ENCODE data around the gene TNFSF8.

The TNFSF8 gene

DNA sequence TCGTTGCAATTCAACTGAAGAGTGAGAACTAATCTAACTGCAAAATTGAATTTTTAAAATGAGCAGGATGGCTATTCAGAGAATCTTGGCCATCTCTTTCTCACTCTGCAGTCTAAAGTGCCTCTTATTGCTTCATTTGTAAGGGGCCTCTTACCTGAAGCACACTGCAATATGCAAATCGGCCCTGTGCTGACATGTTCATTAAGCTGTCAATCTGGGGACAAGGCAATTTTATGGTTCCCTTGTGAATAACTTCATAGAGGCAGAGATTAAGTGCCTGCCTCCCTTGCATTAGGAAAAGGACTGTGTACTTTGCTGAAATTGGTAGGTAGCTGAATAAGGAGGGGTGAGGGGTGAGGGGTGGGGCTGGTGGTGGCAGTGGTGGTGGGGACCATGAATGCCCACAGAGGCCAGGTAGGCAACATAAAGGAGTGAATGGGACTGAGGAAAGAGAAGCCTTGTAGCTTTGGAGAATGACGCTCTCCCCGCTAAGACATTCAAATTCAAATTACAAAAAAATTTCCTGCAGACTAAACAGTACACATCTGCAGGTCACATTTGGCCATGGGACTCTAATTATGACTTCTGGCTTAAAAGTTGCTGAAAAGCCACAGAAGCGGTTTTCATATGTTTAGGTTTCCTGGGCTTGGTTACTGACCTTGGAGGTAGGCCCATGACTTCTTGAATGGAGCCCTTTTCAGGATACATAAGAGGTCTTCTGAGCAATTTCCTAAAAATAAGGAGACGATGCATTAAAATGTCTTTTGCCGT, 25.0 kb downstream of the TNFSF8 start:
- DNase-seq (ENCODE audit: low spot score): no peak

DNA sequence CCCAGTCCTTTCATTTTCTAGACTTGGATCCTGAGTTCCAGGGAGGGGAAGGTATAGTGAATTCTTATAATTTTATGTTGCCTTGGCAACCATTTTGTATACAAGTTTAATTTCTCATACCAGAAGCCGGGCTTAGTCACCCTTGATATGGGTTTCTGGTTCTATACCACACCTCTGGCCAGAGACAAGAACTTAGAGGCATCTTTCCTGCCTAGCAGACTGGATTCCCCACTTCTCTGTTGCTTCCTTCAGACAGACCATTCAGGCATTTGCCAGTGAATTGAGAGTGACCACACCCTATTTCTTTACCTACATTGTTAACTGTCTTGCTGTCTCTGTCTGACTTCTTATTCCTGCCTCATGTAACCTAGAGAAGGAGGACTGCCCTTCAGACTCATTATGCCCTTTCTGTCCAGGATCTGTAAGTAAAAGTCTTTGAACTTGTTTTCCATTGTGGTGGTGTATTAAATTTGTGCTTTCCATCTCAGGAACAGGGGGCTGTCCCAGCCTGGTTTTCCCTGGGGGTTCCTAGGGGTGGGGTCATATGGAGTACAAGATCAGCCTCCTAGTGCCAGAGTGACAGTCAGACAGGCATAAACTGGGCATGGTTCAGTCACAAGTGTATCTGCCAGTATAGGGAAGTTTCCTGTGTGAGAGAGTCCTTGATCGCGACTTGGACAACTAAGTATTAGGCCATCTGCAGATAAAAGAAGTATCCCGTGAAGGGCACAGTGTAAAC, 27.4 kb downstream of the TNFSF8 start:
- DNase-seq (ENCODE audit: low spot score): no peak

GRCh38 chr9:114900942-114901802, 29.2 kb downstream of the TNFSF8 start:
- no peak for DNase-seq (ENCODE audit: low spot score)

GRCh38 chr9:114899995-114900394, 30.4 kb downstream of the TNFSF8 start:
- no peak for DNase-seq (ENCODE audit: low spot score)

DNA sequence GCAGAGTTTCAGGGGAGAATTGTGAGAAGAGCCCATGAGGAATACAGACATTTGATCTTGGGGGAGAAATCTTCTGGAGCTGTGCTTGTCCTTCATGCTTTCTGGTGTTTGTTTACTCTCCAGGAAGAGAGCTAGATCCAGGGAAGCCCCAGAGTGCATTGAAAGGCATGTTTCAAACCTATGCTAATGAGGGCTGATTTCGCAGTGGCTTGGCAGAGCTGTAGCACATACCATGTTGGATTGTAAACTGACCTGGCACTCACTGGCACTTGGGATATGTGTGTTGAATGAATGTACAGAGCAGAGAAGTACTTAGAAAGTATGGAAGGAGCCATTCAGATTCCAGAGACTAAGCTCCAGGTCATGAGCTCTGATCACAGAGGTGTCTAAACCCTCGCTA, 30.9 kb downstream of the TNFSF8 start:
- DNase-seq (ENCODE audit: low spot score): no peak

- no peak for DNase-seq (ENCODE audit: low spot score)
Measured at GRCh38 chr9:114898741-114899140, 31.6 kb downstream of the TNFSF8 start.

GRCh38 chr9:114897196-114897595, 33.2 kb downstream of the TNFSF8 start:
- DNase-seq (ENCODE audit: low spot score): no peak

DNA sequence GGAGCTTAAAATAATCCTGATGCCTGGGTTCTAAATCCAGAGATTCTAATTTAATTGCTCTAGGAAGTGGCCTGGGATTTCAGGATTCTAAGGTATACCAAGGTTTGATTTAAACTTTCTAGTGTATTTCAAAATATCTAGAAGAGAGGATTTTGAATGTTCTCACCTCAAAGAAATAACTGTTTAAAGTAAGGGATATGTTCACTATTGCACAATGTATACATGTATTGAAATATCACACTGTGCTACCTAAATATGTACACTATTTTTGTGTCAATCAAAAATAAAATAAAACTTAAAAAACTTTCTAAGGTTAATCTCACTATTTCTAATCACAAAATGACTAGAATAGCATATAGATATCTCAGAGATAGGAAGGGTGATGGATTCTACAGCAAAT, 34.0 kb downstream of the TNFSF8 start:
- no peak for DNase-seq (ENCODE audit: low spot score)

DNA sequence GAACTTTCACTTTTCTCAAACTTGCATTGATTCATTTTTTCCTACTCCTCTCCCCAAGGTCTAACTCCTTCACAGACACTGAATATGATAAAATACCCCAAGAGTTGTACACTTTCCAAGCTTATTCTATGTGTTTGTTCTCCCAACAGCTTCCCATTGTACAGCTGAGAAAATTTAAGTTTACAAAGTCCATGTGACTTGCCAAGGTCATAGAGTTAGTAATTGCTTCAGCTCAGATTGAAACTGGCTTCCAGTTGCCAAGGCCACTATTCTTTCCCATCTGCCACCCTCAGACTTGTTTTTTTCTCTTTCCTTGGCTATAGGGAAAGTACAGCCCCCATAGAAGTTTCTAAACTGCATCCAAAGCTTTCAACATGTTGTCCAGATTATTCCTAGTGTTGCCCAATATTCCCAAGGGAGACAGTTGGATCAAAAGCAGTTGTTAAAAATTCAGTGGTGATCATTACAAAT, 34.8 kb downstream of the TNFSF8 start:
- DNase-seq (ENCODE audit: low spot score): no peak

DNA sequence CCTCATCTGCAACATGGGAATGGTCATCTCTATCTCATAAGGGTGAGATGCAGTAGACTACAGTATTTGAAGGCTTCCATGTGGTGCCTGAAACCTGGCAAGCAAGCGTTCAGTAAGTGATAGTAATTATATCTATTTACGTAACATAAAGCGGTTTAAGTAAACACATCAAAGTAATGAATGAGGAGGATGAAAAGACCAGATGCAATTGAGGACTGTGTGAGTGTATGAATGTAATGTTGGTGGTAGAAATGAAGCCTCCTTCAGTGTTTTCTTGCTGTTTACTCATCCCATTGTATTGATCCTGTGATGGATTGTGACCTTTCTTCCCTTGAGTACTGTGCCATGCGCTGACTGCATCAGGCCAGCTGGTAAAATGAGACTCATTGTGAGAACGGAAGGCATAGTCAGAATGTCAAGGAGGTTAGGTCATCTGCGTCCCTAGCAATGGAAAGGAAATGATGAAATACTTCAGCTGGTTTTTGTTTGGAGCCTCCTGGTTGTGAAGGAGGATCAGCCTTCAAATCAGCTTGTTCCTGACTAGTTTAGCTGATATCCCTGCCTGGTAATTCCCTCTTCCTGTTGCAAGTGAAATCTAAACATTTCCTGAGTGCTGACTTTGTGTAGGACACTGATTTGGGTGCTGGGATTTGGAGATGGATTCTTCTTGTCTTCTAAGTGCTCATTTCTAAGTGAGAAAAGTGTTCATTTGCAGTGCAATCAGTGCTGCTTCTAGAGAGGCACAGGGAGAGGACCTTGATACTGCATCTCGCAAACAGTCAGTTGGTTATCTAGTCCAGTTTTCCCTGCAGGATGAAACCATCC, 35.6 kb downstream of the TNFSF8 start:
- DNase-seq (ENCODE audit: low spot score): no peak

DNA sequence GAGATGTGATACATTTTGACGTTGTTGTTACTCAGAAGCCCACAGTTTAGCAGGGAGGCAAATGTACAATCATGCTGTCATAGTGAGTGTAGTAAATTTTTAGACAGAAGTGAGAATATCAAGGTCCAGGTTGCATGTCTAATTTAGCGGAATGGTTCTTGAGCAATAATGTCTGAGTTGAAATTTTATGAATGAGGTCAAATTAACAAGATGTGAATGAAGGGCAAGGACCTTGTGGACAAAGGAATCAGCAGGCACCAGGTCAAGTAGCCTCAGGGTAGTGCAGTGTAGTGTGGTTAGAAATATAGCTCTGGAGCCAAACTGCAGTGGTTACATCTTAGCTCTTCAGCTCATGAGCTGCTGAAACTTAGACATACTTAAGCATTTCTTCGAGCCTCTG, 36.2 kb downstream of the TNFSF8 start:
- DNase-seq (ENCODE audit: low spot score): no peak

DNA sequence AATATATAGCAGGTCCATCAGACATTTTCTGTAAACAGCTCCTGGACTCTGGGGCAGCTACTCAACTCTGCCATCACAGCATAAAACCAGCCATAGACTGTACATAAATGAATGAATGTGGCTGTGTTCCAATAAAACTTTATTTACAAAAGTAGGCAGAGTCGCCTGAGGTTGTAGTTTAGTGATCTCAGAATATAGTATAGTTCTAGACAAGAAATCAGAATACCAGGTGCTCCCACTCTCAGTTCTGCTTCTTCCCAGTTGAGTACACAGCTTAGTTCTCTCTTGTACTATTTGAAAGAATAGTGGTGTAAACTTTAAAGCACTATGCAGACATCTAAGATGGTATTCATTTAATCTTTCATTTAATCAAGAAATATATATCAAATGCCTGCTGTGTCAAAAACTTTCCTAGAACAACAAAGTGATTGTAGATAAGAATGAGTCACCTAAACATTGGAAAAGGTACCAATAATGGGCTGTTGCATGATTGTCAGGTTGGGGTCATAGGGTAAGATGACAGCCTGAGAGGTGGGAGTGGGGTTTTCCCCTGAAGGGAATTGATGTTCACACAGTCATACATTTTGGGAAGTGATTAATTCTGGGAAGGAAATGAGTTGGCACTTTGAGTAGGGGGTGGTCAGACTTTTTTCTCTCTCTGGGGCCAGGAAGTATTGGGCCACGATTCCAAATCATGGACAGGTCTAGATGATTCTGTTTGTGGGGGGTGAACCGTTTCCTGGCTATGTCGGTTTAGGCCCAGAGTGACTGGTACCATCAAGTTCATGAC, 37.0 kb downstream of the TNFSF8 start:
- no peak for DNase-seq (ENCODE audit: low spot score)

DNA sequence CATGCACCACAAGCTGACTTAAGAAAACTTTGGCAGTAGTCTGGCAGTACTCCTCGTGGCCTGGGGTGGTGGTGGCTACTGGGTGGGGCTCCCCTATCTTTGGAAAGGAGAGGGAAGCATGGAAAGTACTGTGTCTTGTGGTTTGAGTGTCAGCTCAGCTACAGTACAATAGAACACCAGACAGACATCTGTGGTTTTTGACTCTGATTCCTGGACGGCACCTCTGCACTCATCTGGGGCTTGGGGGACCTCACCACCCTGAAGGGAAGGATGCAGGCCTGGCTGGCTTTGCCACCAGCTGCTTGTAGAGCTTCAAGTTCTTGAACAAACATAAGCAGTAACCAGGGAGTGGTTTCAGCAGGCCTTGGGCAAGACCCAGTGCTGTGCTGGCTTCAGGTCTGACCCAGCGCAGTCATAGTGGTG, 40.6 kb downstream of the TNFSF8 start:
- DNase-seq (ENCODE audit: low spot score): no peak

- DNase-seq (ENCODE audit: low spot score): no peak
Measured at GRCh38 chr9:114888607-114889006, 41.8 kb downstream of the TNFSF8 start.

DNA sequence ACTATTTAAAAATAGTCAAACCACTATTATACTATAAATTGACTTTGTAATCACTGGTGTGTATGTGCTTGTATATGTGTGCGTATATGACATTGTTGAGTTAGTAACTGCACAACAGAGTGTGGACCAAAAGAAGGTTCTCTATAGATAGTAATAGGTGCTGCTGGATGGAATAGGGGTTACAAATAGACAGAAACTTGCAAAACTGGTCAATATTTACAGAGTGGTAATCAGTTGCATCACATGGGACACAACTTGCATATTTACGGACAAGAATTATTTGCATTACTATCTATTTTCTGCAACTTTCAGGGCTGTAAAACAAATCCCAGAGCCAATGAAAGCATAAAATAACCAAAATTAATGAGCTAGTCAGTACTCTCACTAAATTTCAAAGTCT, 42.4 kb downstream of the TNFSF8 start:
- no peak for DNase-seq (ENCODE audit: low spot score)

DNA sequence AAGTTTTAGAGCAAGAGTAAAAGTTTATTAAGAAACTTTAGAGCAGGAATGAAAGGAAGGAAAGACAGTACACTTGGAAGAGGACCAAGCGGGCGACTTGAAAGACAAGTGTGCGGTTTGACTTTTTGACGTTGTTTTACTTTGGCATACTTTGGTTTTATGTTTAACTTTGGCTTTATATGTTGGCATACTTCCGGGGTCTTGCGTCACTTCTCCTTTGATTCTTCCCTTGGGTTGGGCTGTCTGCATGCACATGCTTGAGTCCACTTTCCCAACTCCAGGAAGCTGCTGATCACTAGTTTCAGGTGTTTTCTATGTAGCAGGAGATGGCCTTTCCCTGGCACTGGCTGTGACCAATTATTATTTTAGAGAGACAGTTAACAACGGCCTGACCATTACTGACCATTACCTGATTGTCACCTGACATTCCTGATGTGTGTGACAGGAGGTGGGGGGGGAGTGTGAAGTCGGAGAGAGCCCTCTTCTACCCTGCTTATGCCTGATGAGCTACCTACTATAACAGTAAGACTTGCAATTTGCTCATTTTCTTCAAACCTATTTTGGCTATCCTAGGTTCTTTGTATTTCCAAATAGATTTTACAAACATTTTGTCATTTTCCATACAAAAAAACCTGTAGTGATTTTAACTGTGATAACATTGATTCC, 45.5 kb downstream of the TNFSF8 start:
- no peak for DNase-seq (ENCODE audit: low spot score)

- DNase-seq (ENCODE audit: low spot score): no peak
Measured at GRCh38 chr9:114883709-114884108, 46.7 kb downstream of the TNFSF8 start.

DNA sequence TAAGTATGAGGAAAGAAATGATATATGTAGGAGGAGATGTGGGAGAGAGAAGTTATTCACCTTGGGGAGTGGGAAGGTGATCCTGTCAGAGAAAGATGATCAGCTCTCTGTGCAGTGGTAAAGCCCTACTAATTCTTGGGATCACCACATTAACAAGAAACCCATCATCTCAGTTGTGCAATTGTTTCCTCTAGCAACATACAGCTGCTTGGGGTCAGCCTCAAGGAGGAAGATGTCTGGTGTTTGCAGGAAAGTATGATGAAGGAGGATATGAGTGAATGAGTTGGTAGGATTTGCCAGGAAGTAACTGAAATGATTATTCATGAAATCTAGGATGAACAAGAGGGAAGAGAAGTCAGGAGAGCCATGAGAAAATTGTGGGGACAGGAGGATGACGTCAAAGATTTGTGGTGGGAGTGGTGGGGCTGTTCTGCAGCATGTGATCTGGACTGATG, 50.1 kb downstream of the TNFSF8 start:
- no peak for DNase-seq (ENCODE audit: low spot score)

DNA sequence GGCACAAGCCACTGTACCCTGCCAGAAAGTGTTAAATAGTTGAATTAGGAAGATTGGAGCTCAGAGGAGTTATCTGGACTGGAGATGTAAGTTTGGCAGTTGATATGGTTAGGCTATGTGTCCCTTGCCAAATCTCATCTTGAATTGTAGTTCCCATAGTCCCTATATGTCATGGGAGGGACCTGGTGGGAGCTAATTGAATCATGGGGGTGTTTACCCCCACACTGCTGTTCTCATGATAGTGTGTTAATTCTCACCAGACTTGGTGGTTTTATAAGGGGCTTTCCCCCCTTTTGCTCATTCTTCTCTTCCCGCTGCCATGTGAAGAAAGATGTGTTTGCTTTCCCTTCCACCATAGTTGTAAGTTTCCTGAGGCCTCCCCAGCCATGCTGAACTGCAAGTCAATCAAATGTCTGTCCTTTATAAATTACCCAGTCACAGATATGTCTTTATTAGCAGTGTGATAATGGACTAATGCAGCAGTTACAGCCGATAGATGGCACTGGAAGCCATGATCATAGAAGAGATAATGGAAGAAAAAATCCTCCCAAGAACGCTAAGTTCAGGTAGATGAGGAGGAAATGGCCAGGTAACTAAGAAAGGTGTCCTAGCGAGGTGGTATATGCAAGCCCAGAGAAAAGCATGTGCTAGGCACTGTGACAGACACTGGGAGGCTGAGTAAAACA, 51.4 kb downstream of the TNFSF8 start:
- no peak for DNase-seq (ENCODE audit: low spot score)

DNA sequence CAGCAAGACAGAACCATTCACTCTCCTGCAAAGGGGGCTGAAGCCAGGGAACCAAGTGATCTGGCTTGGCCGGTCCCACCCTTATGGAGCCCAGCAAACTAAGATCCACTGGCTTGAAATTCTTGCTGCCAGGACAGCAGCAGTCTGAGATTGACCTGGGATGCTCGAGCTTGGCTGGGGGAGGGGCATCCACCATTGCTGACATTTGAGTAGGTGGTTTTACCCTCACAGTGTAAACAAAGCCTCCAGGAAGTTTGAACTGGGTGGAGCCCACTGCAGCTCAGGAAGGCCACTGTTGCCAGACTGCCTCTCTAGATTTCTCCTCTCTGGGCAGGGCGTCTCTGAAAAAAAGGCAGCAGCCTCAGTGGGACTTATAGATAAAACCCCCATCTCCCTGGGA, 60.5 kb downstream of the TNFSF8 start:
- DNase-seq (ENCODE audit: low spot score): no peak

Data from left forelimb (tissue), 1 donor.